RWPE2 (cell line): ENCODE results near the gene TRAP1.

Experiments used
- ATAC-seq: fragments of 200-7000 bp; cut with Tn5 transposase; 3 replicates; pipeline ENCODE4 v1.9.1; 2021; ENCODE audit warnings: low read depth
- DNase-seq: peaks from one replicate; pipeline ENCODE4 v3.0.0-alpha.2; 2020; ENCODE audit warnings: low spot score
- H3K27ac ChIP-seq: fragments of 450-650 bp; 2 replicates; pipeline ENCODE4 v1.5.1; 2017; ENCODE audit warnings: mild to moderate bottlenecking; ENCODE audit not compliant: poor library complexity, severe bottlenecking
- H3K27me3 ChIP-seq: fragments of 250-450 bp; sonication (Bioruptor Pico); 2 replicates; pipeline ENCODE4 v1.5.1; 2021; ENCODE audit warnings: mild to moderate bottlenecking, moderate library complexity; ENCODE audit not compliant: insufficient read depth, poor library complexity, severe bottlenecking
- H3K36me3 ChIP-seq: fragments of 250-450 bp; sonication (Bioruptor Pico); 2 replicates; pipeline ENCODE4 v1.5.1; 2020; ENCODE audit warnings: low read depth, mild to moderate bottlenecking, moderate library complexity
- H3K4me1 ChIP-seq: fragments of 250-450 bp; sonication (Bioruptor Pico); 2 replicates; pipeline ENCODE4 v1.5.1; 2021; ENCODE audit warnings: mild to moderate bottlenecking, moderate library complexity; ENCODE audit not compliant: insufficient read depth, poor library complexity, severe bottlenecking
- H3K4me3 ChIP-seq: fragments of 250-450 bp; sonication (Bioruptor Pico); 2 replicates; pipeline ENCODE4 v1.5.1; 2021; ENCODE audit warnings: mild to moderate bottlenecking, moderate library complexity; ENCODE audit not compliant: severe bottlenecking
- H3K9me3 ChIP-seq: fragments of 250-450 bp; sonication (Bioruptor Pico); 2 replicates; pipeline ENCODE4 v1.5.1; 2021; ENCODE audit warnings: mild to moderate bottlenecking, moderate library complexity; ENCODE audit not compliant: severe bottlenecking
- TF ChIP-seq, protein P1 (sequence below): fragments of 450-650 bp; IDR thresholded peaks from one replicate; pipeline ENCODE4 v1.5.1; 2017; ENCODE audit warnings: mild to moderate bottlenecking, moderate library complexity; ENCODE audit not compliant: poor library complexity, severe bottlenecking

TRAP1 gene

DNA sequence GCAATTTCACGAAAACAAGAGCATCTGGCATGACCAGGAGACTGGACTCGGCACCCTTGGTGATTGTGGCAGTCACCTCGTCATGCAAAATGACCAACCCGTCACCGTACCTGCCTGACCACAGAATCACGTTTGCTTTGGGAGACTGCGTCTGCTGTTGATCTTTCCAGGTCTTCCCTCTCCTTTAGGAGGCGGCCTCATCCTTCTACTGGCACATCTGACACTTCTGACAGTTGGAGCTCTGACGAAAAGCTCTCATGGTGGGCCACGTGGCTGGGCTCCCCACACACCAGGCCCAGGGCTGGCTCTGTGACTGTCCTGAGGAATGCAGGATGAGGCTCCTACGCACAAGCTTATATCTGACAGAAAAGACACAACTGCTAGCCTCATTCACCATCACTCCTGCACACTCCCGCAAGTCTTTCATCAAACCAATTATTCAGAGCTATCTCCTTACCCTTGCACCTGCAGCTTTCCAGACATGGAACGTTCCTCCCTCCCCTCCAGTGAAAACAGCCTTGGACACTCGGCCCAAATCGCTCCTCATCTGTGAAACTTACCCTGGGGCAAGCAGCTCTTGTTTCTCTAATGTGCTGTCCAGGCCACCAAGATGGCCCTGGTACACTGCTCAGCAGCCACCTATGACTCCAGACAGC is 3.6 kb downstream of the TRAP1 start:
- no peak overlapping the region for H3K4me3 ChIP-seq
- no peaks in the 10 kb centered on the region for H3K27me3 ChIP-seq
- TF ChIP-seq, protein P1, sequence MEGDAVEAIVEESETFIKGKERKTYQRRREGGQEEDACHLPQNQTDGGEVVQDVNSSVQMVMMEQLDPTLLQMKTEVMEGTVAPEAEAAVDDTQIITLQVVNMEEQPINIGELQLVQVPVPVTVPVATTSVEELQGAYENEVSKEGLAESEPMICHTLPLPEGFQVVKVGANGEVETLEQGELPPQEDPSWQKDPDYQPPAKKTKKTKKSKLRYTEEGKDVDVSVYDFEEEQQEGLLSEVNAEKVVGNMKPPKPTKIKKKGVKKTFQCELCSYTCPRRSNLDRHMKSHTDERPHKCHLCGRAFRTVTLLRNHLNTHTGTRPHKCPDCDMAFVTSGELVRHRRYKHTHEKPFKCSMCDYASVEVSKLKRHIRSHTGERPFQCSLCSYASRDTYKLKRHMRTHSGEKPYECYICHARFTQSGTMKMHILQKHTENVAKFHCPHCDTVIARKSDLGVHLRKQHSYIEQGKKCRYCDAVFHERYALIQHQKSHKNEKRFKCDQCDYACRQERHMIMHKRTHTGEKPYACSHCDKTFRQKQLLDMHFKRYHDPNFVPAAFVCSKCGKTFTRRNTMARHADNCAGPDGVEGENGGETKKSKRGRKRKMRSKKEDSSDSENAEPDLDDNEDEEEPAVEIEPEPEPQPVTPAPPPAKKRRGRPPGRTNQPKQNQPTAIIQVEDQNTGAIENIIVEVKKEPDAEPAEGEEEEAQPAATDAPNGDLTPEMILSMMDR = no peak
- no peak for DNase-seq
- ATAC-seq = no peak
- H3K4me1 ChIP-seq = no peaks in the 10 kb centered on the region
- no peak overlapping the region for H3K27ac ChIP-seq
- H3K36me3 ChIP-seq = peaks cover 48% of the 10 kb centered on the region
- no peaks in the 10 kb centered on the region for H3K9me3 ChIP-seq

DNA sequence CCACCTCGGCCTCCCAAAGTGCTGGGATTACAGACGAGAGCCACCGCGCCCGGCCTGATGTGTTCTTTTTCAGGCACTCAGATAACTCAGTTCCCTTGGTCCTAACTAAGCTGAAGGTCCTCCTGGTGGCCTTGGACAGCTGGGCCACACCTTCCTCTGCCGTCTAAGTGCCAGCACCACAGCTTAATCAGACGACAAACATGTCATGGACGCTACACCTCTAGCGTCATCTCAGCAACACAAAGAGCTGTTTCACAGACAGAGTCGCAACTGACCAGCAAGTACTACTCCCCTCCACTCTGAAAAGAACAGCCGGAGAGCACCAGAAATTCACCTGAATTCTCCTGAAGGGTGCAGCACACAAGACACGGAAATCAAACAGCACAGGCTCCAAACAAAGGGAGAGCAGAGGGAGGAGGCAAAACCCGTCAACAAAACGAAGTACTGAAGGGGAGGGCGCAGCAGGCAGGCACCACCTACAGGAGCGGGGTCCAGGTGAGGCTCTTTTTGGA is 4.4 kb downstream of the TRAP1 start:
- no peak overlapping the region for H3K27ac ChIP-seq
- H3K27me3 ChIP-seq = no peaks in the 10 kb centered on the region
- TF ChIP-seq, protein P1 = no peak
- ATAC-seq = no peak
- peaks cover 48% of the 10 kb centered on the region for H3K36me3 ChIP-seq
- no peak overlapping the region for H3K4me3 ChIP-seq
- no peak for DNase-seq
- H3K4me1 ChIP-seq = no peaks in the 10 kb centered on the region
- no peaks in the 10 kb centered on the region for H3K9me3 ChIP-seq

DNA sequence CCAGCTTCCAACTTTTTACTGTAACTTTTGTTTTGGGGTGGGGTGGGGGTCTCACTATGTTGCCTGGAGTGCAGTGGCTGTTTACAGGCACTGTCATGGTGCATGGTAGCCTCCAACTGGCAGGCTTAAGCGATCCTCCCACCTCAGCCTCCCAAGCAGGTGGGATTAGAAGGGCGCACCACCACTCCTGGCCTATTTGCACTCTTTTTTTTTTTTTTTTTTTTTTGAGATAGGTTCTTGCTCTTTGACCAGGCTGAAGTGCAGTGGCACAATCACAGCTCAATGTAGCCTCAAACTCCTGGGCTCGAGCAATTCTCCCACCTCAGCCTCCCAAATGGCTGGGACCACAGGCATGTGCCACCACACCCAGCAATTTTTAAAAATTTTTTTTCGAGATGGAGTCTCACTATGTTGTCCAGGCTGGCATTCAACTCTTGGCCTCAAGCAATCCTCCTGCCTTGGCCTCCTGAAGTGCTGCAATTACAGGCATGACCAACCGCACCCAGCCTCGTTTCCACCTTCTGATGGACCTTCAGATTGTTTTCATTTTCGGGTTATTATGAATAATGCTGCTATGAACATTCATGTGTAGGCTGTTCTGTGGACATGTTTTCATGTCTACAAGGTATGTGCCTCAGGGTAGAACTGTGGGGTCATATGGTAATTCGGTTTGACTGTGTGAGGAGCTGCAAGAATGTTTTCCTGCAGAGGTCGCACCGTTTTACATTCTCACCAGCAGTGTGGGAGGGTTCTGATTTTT is 10.9 kb downstream of the TRAP1 start:
- Histone ChIP-seq H3K4me3 (no peak overlapping the region), H3K9me3 (no peaks in the 10 kb centered on the region), H3K4me1 (no peaks in the 10 kb centered on the region), H3K36me3 (peaks cover 22% of the 10 kb centered on the region), H3K27ac (no peak overlapping the region), H3K27me3 (no peaks in the 10 kb centered on the region)
- TF ChIP-seq, protein P1 = no peak
- ATAC-seq (no peak), DNase-seq (no peak)

DNA sequence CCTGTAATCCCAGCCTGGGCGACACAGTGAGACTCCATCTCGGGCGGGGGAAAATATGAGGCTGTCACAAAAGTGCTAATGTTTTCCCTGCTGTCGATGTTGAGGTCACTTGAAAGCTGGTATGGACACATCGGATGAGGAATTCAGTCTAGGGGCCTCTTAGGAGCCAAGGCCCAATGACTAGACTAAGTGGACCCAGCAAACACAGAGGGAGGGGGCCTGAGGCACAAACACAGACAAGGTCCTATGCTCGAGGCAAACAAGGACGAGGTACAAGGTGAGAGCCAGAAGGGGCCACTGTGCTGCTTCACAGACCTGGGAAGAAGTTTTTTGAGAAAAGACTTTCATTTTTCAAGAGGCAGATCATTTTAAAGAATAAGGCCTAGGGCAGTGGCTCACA is 15.2 kb downstream of the TRAP1 start:
- peaks cover 15% of the 10 kb centered on the region; the same call in 1 of the 2 replicates for H3K36me3 ChIP-seq
- H3K4me1 ChIP-seq = no peaks in the 10 kb centered on the region
- ATAC-seq (no peak), DNase-seq (no peak)
- H3K27ac ChIP-seq = no peak overlapping the region
- no peak overlapping the region for H3K4me3 ChIP-seq
- H3K27me3 ChIP-seq = no peaks in the 10 kb centered on the region
- TF ChIP-seq, protein P1 = no peak
- H3K9me3 ChIP-seq = no peaks in the 10 kb centered on the region
